GM21447 (cell line): ENCODE data around the gene PTPRD.

Source experiments
- ATAC-seq: cut with Tn5 transposase; IDR thresholded peaks from one replicate; pipeline ENCODE4 v1.9.1; 2021; ENCODE audit not compliant: unreplicated experiment

Gene PTPRD

DNA sequence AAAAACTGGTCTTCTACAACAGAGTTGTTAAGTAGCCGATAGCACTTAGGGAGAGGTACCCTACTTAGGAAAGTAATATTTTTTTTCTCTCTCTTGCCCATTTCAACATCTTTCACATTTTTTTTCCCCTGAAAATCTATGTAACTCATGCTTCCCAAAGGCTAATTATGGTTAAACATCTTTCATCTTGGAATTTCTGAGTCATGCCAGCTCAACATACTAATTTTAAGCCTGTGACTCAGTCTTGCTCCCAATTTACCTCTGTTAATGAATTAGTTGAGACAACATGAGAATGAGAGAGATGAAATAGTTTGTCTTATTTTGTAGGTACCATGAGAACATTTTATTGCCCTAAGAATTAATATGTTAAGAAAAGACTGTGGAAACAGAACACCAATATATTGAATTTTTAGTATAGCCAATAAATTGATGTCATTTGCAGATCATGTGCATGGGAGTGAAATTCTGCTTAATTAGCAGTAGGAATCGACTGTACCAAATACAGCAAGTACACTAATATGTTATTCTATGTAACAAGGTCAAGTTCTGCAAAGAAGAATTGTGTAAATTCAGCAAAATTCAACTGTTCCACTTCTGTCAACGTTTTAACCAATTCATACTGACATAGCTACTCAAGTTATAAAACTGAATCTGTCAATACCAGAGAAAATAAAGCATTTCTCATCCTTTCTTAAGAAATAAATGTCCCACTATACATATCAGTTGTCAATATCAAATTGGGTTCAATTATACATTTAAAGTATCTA, 550.0 kb downstream of the PTPRD start:
- ATAC-seq = no peak

GRCh38 chr9:10059044-10059443, 553.8 kb downstream of the PTPRD start:
- no peak for ATAC-seq

GRCh38 chr9:10055886-10056395, 556.9 kb downstream of the PTPRD start:
- no peak for ATAC-seq

- no peak for ATAC-seq
Measured at GRCh38 chr9:10054456-10054855, 558.3 kb downstream of the PTPRD start.

- ATAC-seq = no peak
Measured at GRCh38 chr9:10052916-10053315, 559.9 kb downstream of the PTPRD start.

DNA sequence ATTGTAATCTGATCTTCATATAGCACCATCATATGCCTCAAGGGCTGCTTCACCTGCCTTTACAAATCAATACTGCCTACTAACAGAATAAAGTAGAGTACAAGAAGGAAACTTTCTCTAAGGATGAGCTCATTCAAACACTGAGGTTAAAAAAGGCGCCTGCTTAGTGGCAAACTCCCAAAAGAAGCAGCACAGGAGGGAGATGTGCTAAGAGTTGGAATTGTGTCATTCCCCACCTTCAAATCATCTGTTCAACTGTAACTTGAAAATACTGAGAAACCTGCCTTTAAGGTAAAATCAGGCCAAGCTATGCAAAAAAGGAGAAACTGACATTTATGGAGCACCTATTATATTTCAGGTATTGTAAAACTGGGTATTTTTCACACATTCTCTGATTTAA, 560.6 kb downstream of the PTPRD start:
- no peak for ATAC-seq

- ATAC-seq = no peak
Measured at GRCh38 chr9:10050016-10050415, 562.8 kb downstream of the PTPRD start.

DNA sequence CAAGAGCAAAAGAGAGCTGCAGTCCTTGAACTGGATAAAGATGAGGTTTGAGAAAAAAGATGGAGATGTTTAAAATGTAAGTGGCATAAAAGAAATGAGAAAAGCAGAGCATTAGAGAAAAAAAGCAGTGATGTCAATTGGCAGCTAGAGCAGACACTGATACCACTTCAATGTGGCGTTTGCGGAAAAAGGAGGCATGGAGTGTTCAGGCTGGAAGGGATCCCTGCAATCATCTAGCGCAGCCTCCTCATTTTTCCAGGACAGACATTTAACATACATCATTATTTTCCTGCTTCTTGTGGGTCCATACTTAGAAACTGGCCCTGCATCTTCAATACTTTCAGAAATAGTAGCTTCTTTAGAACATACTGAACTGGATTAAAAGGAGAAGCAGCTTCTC, 563.8 kb downstream of the PTPRD start:
- ATAC-seq = no peak

DNA sequence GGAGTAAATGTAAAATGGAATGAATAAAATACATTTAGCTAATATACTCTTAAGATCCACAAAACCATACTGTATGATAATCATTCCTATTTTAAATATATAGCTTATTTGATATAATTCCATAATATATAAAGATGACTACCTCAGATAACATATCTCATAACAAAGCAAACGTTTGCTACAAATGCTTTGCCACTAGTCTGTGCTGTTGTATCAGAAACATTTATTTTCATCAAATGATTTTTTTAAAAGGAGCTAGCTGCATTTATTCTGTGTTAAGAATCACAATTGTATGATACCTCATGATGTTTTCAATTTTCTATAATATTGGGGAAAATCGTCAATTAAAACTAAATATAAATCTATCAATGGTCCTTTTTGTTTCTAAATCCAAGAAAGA, 567.2 kb downstream of the PTPRD start:
- ATAC-seq = no peak

DNA sequence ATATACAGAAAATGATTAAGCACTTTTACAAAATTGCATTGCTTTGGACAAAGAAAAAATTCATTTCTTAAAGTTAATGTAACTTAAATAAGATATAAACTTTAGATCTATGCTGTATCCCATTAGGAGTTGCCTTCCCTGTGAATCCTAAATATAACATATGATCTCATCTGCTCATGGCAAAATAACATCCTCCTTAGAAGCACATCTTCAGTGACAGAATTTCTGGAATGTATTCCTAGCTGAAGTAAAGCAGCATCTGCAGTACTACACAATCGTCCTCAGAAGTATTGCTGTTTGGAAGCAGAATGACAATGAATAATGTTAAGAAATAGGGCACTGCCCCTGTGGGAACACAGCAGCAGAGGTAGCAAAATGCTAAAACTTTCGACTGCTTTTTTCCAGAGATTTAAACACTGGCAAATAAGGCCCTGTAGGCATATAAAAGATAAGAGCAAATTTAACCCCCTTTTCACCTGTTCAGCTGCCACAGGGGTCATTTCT, 571.0 kb downstream of the PTPRD start:
- ATAC-seq = no peak

DNA sequence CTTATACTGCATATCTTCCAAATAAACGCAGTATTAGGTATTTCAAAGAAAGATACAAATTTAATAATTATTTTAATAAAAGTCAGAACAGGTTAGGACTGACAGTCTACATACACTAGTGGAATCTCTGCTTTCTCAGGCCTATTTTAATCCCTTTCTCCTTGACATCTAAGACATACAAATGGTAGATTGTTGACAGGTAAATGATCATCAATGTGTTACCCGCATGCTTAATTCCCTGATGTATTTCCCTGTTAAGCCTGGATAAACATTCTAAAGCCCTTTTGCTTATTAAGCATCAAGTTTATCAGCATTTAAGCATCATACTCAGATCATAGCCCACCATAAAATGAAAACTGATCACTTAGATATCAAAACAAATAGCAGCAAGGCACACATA, 576.7 kb downstream of the PTPRD start:
- no peak for ATAC-seq

DNA sequence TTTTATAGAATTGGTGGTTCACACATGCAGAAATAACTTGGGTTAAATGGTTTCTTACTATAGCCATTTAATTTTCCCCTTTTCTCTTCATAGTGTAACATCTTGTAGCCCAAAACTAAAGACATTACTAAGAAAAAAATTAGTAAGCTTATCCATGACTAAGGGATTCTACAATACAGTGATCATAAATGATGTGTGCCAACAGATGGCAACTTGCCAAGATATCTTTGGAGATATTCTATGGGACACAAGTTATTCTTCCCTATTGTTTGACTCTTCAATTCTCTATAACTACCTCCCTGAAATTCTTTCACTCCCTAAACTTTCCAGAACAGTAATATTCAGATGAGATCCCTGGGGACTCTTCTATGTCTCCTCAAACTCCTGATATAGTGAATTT, 580.6 kb downstream of the PTPRD start:
- ATAC-seq = no peak

DNA sequence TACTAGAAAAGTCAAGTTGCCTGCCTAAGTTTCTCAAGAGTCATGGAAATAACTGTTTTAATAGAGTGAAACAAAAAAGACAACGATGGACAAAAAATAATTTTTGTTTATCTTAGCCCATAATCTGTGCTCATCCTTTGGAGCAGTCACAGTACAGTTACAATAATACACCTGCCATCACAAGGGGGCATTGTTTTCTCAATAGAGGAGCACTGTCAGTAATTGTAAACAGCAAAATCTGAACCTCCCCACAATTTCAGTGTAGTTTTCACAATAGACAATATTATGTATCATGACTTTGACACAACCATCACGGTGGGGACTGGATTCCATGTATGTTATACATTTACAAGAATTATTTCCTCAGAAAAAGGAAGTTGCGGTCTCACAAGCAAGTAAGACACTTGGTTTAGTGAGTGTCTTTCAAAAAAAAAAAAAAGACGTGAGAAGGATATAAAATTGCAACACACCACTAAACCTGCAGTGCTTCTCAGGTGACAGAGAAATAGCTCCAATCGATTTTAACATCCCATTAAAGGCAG, 586.3 kb downstream of the PTPRD start:
- ATAC-seq = no peak

GRCh38 chr9:10015755-10016154, 597.0 kb downstream of the PTPRD start:
- ATAC-seq = no peak

DNA sequence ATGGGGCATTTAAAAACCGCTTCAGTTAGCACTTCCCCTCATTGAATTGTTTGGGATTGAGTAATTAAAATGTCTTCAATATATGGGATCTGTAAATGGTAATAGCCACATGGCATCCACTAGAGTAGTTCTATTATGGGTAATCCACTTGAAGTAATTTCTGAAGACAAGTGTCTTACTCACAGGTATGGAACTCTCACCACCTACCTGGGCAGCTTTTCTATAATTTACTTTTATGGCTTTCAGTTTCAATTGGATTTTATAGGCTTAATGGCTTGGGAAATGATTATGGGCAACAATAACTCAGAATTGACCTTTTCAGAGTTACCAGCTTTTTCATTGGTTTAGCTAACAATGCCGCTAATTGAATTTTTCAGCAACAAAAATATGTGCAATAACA, 597.9 kb downstream of the PTPRD start:
- ATAC-seq = no peak

- no peak for ATAC-seq
Measured at GRCh38 chr9:10009401-10009800, 603.4 kb downstream of the PTPRD start.

GRCh38 chr9:10008101-10008799, 604.6 kb downstream of the PTPRD start:
- ATAC-seq = no peak

DNA sequence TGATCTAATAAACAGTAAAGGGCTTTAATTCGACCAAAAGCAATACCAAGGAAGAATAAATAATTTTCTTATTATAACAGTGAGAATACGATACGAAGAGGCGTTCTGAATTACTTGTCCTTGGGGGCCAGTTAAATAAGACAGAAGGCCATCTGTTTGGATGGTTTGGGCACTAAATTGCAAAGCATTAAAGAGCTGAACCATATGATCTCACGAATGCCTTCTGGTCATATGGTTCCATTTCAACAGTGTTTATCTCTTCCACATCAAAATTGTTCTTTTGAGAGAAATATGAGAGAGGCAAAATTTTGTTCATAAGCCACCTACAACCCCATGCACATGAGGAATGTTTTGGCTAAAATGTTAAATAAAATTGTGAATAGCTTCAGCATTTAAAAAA, 605.4 kb downstream of the PTPRD start:
- no peak for ATAC-seq

DNA sequence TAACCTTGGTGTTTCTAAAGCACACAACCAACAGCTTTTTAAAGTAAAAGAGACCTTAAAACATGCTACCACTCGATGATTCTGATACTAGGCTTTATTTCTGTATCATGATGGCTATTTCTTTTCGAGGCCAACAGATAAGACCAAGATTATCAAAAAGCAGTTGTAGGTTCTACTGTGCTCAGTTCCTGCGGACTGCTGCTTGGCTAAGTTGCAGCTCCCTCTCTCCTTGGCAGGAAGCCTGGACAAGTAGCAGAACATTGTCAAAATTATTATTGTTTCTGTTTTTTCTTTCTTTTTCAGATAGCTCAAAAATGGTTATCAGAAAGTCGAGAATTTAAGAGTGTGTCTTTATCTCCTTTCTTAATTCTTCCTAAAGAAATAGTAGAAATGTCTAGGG, 607.6 kb downstream of the PTPRD start:
- ATAC-seq = no peak

DNA sequence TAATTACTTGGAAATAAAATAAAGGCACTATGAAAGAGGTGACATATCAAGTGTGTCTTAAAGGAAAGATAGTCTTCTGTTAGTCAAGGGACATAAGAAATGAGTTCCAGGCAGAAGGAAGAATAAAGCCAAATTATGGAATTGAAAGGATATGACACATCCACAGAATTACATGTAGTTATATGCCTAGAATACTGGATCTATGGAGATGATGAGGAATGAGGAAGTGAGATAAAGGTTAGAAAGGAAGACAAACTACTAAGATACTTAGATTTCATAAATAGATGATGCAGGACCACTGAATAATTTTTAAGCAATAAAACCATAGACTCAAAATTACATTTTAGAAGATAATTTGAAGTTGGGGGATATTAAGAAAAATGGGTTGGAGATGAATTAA, 609.8 kb downstream of the PTPRD start:
- no peak for ATAC-seq

- ATAC-seq = no peak
Measured at GRCh38 chr9:10000669-10001068, 612.1 kb downstream of the PTPRD start.
